HL-60 (cell line): ENCODE results near the gene SH3BP1.

Source experiments
- DNase-seq, 2 experiments: peaks; one replicate each; pipeline ENCODE4 v3.0.0-alpha.2; 2010 to 2020; ENCODE audit warnings: low read depth in 1 of 2, low spot score in 1 of 2
- H3K27ac ChIP-seq: fragments of 250-450 bp; sonication (Bioruptor Pico); replicated peaks from 2 replicates; pipeline ENCODE4 v1.5.1; 2020; ENCODE audit warnings: mild to moderate bottlenecking, moderate library complexity
- H3K27me3 ChIP-seq: fragments of 250-450 bp; sonication (Bioruptor Pico); 2 replicates; pipeline ENCODE4 v1.5.1; 2021; ENCODE audit warnings: mild to moderate bottlenecking, moderate library complexity; ENCODE audit not compliant: insufficient read depth, poor library complexity, severe bottlenecking
- H3K4me3 ChIP-seq: replicated peaks from 2 replicates; pipeline ENCODE4 v1.5.1; 2011; ENCODE audit warnings: mild to moderate bottlenecking, control low read depth, low read length; ENCODE audit not compliant: insufficient read depth
- CTCF ChIP-seq: IDR thresholded peaks from one replicate; pipeline ENCODE4 v1.5.1; 2011; ENCODE audit warnings: low read length, control low read depth, inconsistent platforms; ENCODE audit not compliant: insufficient read depth
- GABPA ChIP-seq: IDR thresholded peaks from 2 replicates; pipeline ENCODE4 v1.6.1; 2012; ENCODE audit warnings: low read depth
- POLR2AphosphoS5 ChIP-seq: IDR thresholded peaks from 2 replicates; pipeline ENCODE4 v1.6.1; 2012; ENCODE audit warnings: low read depth
- REST ChIP-seq: IDR thresholded peaks from 2 replicates; pipeline ENCODE4 v1.6.1; 2012; ENCODE audit warnings: low read depth; ENCODE audit not compliant: insufficient replicate concordance
- SPI1 ChIP-seq: IDR thresholded peaks from 2 replicates; pipeline ENCODE4 v1.6.1; 2012; ENCODE audit warnings: low read depth, mild to moderate bottlenecking, borderline replicate concordance

SH3BP1 gene

GRCh38 chr22:37617431-37617830 is 22.0 kb upstream of the SH3BP1 start:
- no peak overlapping the region for H3K27ac ChIP-seq
- no peaks in the 10 kb centered on the region for H3K27me3 ChIP-seq
- TF ChIP-seq SPI1 (no peak), REST (no peak), GABPA (no peak), POLR2AphosphoS5 (no peak), CTCF (no peak)
- no peak for DNase-seq
- H3K4me3 ChIP-seq, result no peak overlapping the region

GRCh38 chr22:37618072-37618656 is 21.3 kb upstream of the SH3BP1 start:
- H3K27ac ChIP-seq, result no peak overlapping the region
- H3K27me3 ChIP-seq, result no peaks in the 10 kb centered on the region
- TF ChIP-seq SPI1 (no peak), CTCF (no peak), REST (no peak), POLR2AphosphoS5 (no peak), GABPA (no peak)
- DNase-seq, result no peak
- H3K4me3 ChIP-seq, result no peak overlapping the region

- no peak for DNase-seq
- H3K27ac ChIP-seq, result no peak overlapping the region
- H3K4me3 ChIP-seq, result no peak overlapping the region
Observed at GRCh38 chr22:37618674-37619073, 20.8 kb upstream of the SH3BP1 start.

More at GRCh38 chr22:37618674-37619073, 20.8 kb upstream of the SH3BP1 start:
- no peaks in the 10 kb centered on the region for H3K27me3 ChIP-seq
- TF ChIP-seq REST (no peak), CTCF (no peak), SPI1 (no peak), GABPA (no peak)
